HL-60/S4 (cell line): Measurements from ENCODE around the gene ZMIZ1.
"Not testable (repeated sequence)": the region's sequence is repeated elsewhere in the genome, so short reads cannot be mapped to it uniquely, and the experiment has no call there.

Experiments
- in situ Hi-C: fragments of 300-500 bp; cut with MboI; formaldehyde crosslinking; loops from 2 replicates; pipeline ENCODE4 v1.14.3; 2022; ENCODE audit warnings: low sequenced_read_pairs

Gene ZMIZ1

GRCh38 chr10:79030705-79031104 lies 38.1 kb upstream of the ZMIZ1 start:
- in situ Hi-C loops, result no loop called here

- in situ Hi-C loops, result no loop called here
These were observed 37.0 kb upstream of the ZMIZ1 start for GRCh38 chr10:79031723-79032122.

GRCh38 chr10:79034271-79034876 lies 34.4 kb upstream of the ZMIZ1 start:
- in situ Hi-C loops, result no loop called here

GRCh38 chr10:79036416-79036815 lies 32.4 kb upstream of the ZMIZ1 start:
- in situ Hi-C loops, result not testable (repeated sequence)

- in situ Hi-C loops, result no loop called here
These were observed 30.5 kb upstream of the ZMIZ1 start for GRCh38 chr10:79038104-79038840.

- in situ Hi-C loops, result no loop called here
These were observed 29.9 kb upstream of the ZMIZ1 start for GRCh38 chr10:79038841-79039201.

- in situ Hi-C loops, result no loop called here
These were observed 25.9 kb upstream of the ZMIZ1 start for GRCh38 chr10:79042639-79043411.

GRCh38 chr10:79044036-79044632 lies 24.6 kb upstream of the ZMIZ1 start:
- in situ Hi-C loops, result no loop called here

GRCh38 chr10:79044846-79045245 lies 23.9 kb upstream of the ZMIZ1 start:
- in situ Hi-C loops, result no loop called here

- in situ Hi-C loops, result no loop called here
These were observed 23.1 kb upstream of the ZMIZ1 start for GRCh38 chr10:79045566-79046175.

GRCh38 chr10:79046326-79046725 lies 22.4 kb upstream of the ZMIZ1 start:
- in situ Hi-C loops, result no loop called here

GRCh38 chr10:79046741-79047583 lies 21.8 kb upstream of the ZMIZ1 start:
- in situ Hi-C loops, result no loop called here

- in situ Hi-C loops, result no loop called here
These were observed 21.2 kb upstream of the ZMIZ1 start for GRCh38 chr10:79047584-79047874.

- in situ Hi-C loops, result no loop called here
These were observed 20.7 kb upstream of the ZMIZ1 start for GRCh38 chr10:79047875-79048638.

GRCh38 chr10:79048639-79049550 lies 19.9 kb upstream of the ZMIZ1 start:
- in situ Hi-C loops, result no loop called here

- in situ Hi-C loops, result no loop called here
These were observed 18.6 kb upstream of the ZMIZ1 start for GRCh38 chr10:79049931-79050895.

GRCh38 chr10:79050896-79051555 lies 17.7 kb upstream of the ZMIZ1 start:
- in situ Hi-C loops, result no loop called here
